Measurements from ENCODE around the gene LTA. TPM values are rescaled to one million over a fixed set of nuclear protein-coding genes. Genes with fewer than 3 reads are reported as not detected.

Gene LTA
- not detected in 2 replicates for total RNA-seq

GRCh38 chr6:31572041-31572911, at the start of gene LTA:
LTA (plus strand) TSS chr6:31572289; CDS start chr6:31572743, 454 bp downstream.

GRCh38 chr6:31528821-31529328, 43.2 kb upstream of the LTA start, which contains the start of gene MCCD1:
MCCD1 (plus strand) TSS chr6:31528962; CDS start chr6:31529015, 53 bp downstream.

GRCh38 chr6:31541658-31542521, 30.2 kb upstream of the LTA start, which contains the start of gene DDX39B:
DDX39B (minus strand) TSS chr6:31542003; CDS start chr6:31540532, 1,471 bp downstream.

GRCh38 chr6:31546339-31546957, 25.6 kb upstream of the LTA start, which contains the start of gene ATP6V1G2:
ATP6V1G2 (minus strand) TSS chr6:31546608; CDS start chr6:31546559, 49 bp downstream.

GRCh38 chr6:31546958-31547726, 24.9 kb upstream of the LTA start, which contains the start of gene NFKBIL1:
NFKBIL1 (plus strand) TSS chr6:31547608; CDS start chr6:31547695, 87 bp downstream.

GRCh38 chr6:31575335-31575901, 3.3 kb downstream of the LTA start, which contains the start of gene TNF:
TNF (plus strand) TSS chr6:31575565; CDS start chr6:31575742, 177 bp downstream.

GRCh38 chr6:31582230-31582643, 10.1 kb downstream of the LTA start, which contains the start of gene LTB:
LTB (minus strand) TSS chr6:31582424; CDS start chr6:31582417, 7 bp downstream.

GRCh38 chr6:31586008-31586407, 13.9 kb downstream of the LTA start, which contains the start of gene LST1:
LST1 (plus strand) TSS chr6:31586277; CDS start chr6:31587300, 1,023 bp downstream.

GRCh38 chr6:31614684-31615578, 42.8 kb downstream of the LTA start, which contains the start of gene AIF1:
AIF1 (plus strand) TSS chr6:31615234; CDS start chr6:31615330, 96 bp downstream.

GRCh38 chr6:31620586-31621319, 48.7 kb downstream of the LTA start, which contains the start of gene PRRC2A:
PRRC2A (plus strand) TSS chr6:31620715; CDS start chr6:31622790, 2,075 bp downstream.

Other genes with a start within 250 kb of the LTA start
- 231 and 468 TPM in 2 replicates for gene HLA-B, start 215.1 kb upstream of the LTA start, total RNA-seq
- 12.6 TPM in 2 replicates for gene MICA, start 168.7 kb upstream of the LTA start, total RNA-seq
- gene MICB, start 74.1 kb upstream of the LTA start, total RNA-seq = 2.2 and 5.1 TPM in 2 replicates
- gene MCCD1, start 43.3 kb upstream of the LTA start, total RNA-seq = not detected in 2 replicates
- gene DDX39B, start 30.3 kb upstream of the LTA start, total RNA-seq = 205 and 225 TPM in 2 replicates
- gene ATP6V1G2, start 25.7 kb upstream of the LTA start, total RNA-seq = 0.25 and 2.1 TPM in 2 replicates
- 21.5 and 21.6 TPM in 2 replicates for gene NFKBIL1, start 24.7 kb upstream of the LTA start, total RNA-seq
- gene TNF, start 3.3 kb downstream of the LTA start, total RNA-seq = not detected in 2 replicates
- not detected in 2 replicates for gene LTB, start 10.1 kb downstream of the LTA start, total RNA-seq
- not detected in 2 replicates for gene LST1, start 14.0 kb downstream of the LTA start, total RNA-seq
- gene NCR3, start 20.7 kb downstream of the LTA start, total RNA-seq = not detected in 2 replicates
- gene AIF1, start 42.9 kb downstream of the LTA start, total RNA-seq = not detected in 2 replicates
- 66.0 and 73.3 TPM in 2 replicates for gene PRRC2A, start 48.4 kb downstream of the LTA start, total RNA-seq
- gene BAG6, start 80.4 kb downstream of the LTA start, total RNA-seq = 169 and 177 TPM in 2 replicates
- 2.0 and 2.3 TPM in 2 replicates for gene APOM, start 83.6 kb downstream of the LTA start, total RNA-seq
- gene C6orf47, start 88.5 kb downstream of the LTA start, total RNA-seq = 18.5 and 21.9 TPM in 2 replicates
- 21.4 and 23.7 TPM in 2 replicates for gene GPANK1, start 92.7 kb downstream of the LTA start, total RNA-seq
- gene CSNK2B, start 93.8 kb downstream of the LTA start, total RNA-seq = 208 and 235 TPM in 2 replicates
- 0.44 and 0.50 TPM in 2 replicates for gene LY6G5B, start 97.7 kb downstream of the LTA start, total RNA-seq
- 0.34 TPM in 1 of 2 replicates, not detected in the other for gene LY6G5C, start 108.8 kb downstream of the LTA start, total RNA-seq
- gene ABHD16A, start 131.0 kb downstream of the LTA start, total RNA-seq = 19.1 and 24.3 TPM in 2 replicates
- not detected in 2 replicates for gene LY6G6F, start 134.6 kb downstream of the LTA start, total RNA-seq
- gene LY6G6D, start 143.1 kb downstream of the LTA start, total RNA-seq = not detected in 2 replicates
- not detected in 2 replicates for gene LY6G6C, start 149.5 kb downstream of the LTA start, total RNA-seq
- 0.06 TPM in 1 of 2 replicates, not detected in the other for gene MPIG6B, start 151.1 kb downstream of the LTA start, total RNA-seq
- 48.5 and 60.7 TPM in 2 replicates for gene DDAH2, start 157.0 kb downstream of the LTA start, total RNA-seq
- gene CLIC1, start 164.2 kb downstream of the LTA start, total RNA-seq = 293 and 305 TPM in 2 replicates
- gene MSH5, start 167.7 kb downstream of the LTA start, total RNA-seq = 1.6 and 4.2 TPM in 2 replicates
- gene SAPCD1, start 190.4 kb downstream of the LTA start, total RNA-seq = 0.44 and 0.50 TPM in 2 replicates
- 0.10 and 0.12 TPM in 2 replicates for gene VWA7, start 205.0 kb downstream of the LTA start, total RNA-seq
- gene VARS1, start 223.5 kb downstream of the LTA start, total RNA-seq = 54.7 and 63.3 TPM in 2 replicates
- gene LSM2, start 234.7 kb downstream of the LTA start, total RNA-seq = 36.0 and 38.2 TPM in 2 replicates
- gene HSPA1L, start 243.0 kb downstream of the LTA start, total RNA-seq = 0.62 and 1.7 TPM in 2 replicates
- 93.9 and 97.6 TPM in 2 replicates for gene HSPA1A, start 243.3 kb downstream of the LTA start, total RNA-seq

All from cardiac ventricle fibroblast (primary cell).